Peyer's patch (tissue), 4 donors: ENCODE measurements around the gene OPCML.

Experiments used
- POLR2A ChIP-seq, 2 donors: fragments of 450-650 bp; IDR thresholded peaks; one replicate each; pipeline ENCODE4 v1.5.1; 2017; ENCODE audit warnings: antibody characterized with exemption in 2 of 2, mild to moderate bottlenecking in 2 of 2, moderate library complexity in 2 of 2
- TF ChIP-seq, protein P1 (sequence below), 6 experiments: fragments of 450-650 bp in 4 of 6; fragments of 200-600 bp in 2 of 6; sonication (generic) in 1 of 6; IDR thresholded peaks; one replicate each; pipeline ENCODE4 v1.5.1; 2017 to 2019; ENCODE audit warnings: antibody characterized with exemption in 6 of 6, mild to moderate bottlenecking in 3 of 6, moderate library complexity in 1 of 6

DNA sequence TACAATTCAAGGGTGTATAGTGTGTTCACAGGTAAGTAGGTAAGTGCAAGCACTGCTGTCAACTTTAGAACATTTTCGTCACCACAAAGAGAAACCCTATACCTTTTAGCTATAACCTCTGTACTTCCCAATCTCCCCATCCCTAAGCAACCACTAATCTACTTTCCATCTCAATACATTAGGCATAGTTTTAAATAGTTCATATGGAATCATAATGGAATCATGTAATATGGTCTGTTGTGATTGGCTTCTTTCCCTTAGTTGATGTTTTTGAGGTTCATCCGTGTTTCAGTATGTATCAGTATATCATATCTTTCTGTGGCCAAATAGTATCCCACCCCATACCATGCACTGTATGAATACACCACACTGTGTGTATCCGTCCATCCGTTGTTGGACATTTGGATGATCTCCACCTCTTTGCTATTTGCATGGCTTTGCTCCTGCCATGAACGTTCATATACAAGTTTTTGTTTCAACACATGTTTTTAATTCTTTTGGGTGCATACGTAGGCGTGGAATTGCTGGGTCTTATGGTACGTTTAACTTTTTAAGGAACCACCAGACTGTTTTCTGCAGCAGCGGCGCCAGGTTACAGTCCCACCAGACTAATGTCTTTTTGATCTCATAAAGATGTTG, 27.7 kb upstream of the OPCML start:
- TF ChIP-seq, protein P1, sequence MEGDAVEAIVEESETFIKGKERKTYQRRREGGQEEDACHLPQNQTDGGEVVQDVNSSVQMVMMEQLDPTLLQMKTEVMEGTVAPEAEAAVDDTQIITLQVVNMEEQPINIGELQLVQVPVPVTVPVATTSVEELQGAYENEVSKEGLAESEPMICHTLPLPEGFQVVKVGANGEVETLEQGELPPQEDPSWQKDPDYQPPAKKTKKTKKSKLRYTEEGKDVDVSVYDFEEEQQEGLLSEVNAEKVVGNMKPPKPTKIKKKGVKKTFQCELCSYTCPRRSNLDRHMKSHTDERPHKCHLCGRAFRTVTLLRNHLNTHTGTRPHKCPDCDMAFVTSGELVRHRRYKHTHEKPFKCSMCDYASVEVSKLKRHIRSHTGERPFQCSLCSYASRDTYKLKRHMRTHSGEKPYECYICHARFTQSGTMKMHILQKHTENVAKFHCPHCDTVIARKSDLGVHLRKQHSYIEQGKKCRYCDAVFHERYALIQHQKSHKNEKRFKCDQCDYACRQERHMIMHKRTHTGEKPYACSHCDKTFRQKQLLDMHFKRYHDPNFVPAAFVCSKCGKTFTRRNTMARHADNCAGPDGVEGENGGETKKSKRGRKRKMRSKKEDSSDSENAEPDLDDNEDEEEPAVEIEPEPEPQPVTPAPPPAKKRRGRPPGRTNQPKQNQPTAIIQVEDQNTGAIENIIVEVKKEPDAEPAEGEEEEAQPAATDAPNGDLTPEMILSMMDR (IDR thresholded peaks at IDR 0.05): no peak
- no peak for TF ChIP-seq POLR2A (IDR thresholded peaks at IDR 0.05)
